ENCODE results near the gene VWA8.
A peak's percentile ranks its signal among the peaks of the same experiment; 100 is the strongest.
"Not testable (repeated sequence)": the region's sequence is repeated elsewhere in the genome, so short reads cannot be mapped to it uniquely, and the experiment has no call there.

Gene VWA8

DNA sequence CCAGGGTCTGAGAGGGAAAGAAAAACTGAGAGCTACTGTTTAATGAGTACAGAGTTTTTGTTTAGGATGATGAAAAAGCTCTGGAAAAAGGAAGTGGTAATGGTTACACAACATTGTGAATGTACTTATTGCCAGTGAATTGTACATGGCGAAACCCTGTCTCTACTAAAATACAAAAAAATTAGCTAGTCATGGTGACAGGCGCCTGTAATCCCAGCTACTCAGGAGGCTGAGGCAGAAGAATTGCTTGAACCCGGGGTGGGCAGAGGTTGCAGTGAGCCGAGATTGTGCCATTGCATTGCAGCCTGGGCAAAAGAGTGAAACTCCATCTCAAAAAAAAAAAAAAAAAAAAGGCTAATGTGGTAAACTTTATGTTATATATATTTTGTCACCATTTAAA is 96.3 kb downstream of the VWA8 start:
- no peak overlapping the region for H3K27ac ChIP-seq
- no peak for DNase-seq (ENCODE audit: low read depth, low spot score)

- not testable (repeated sequence) for DNase-seq (ENCODE audit: low read depth, low spot score); H3K27ac ChIP-seq
Measured at GRCh38 chr13:41862659-41863058, 98.2 kb downstream of the VWA8 start.

DNA sequence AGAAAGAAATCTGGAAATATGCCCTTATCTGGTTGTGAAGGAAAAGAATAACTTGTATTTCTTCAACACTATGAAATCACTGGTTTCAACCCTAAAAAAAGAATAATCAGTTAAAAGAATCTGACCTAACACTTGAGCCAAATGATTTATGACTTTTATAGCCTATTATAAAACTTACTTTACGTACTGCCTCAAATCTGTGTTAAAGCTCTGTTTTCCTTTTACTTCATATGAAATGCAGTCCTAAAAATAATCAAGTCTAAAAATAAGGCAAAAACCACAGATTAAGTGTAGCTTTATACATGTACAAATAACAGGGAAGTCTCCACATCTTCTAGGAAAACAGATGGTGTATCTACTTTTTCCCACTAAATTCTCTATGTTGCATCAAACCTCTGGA is 101.3 kb downstream of the VWA8 start:
- no peak for DNase-seq (ENCODE audit: low read depth, low spot score)
- no peak overlapping the region for H3K27ac ChIP-seq

DNA sequence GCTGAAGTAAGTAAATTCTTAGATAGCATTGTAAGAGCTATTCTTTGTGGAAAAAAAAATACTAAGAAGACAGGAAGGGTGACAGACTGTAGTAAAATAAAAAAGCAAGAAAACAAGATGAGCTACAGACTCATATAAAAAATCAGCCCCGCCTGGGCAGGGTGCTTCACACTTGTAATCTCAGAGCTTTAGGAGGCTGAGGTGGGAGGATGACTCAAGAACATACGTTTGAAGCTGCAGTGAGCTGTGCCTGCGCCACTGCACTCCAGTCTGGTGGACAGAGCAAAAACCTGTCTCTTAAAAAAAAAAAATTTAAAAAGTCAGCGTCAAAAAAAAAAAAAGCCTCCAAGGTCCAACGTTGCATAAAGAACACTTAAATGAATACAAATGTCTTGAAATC is 102.1 kb downstream of the VWA8 start:
- DNase-seq (ENCODE audit: low read depth, low spot score): no peak
- no peak overlapping the region for H3K27ac ChIP-seq

DNA sequence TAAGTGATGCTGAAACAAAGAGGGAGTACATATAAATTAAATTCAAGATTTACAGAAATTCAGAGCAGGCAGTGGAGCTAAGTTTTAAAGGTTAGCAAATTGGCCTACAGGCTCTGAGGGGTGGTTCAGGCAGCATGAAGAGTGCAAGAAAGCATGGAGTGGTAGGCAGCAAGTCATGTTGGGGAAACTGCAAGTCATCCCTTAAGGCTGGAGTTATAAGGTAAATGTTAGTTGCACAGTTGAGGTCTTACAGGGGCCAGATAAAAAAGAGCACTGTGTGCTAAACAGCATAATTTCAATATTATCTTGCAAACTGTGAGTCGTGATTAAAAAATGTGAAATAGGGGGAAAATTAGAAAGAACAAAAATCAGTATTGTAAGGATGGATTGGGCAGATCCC is 106.2 kb downstream of the VWA8 start:
- no peak for DNase-seq (ENCODE audit: low read depth, low spot score)
- no peak overlapping the region for H3K27ac ChIP-seq

DNA sequence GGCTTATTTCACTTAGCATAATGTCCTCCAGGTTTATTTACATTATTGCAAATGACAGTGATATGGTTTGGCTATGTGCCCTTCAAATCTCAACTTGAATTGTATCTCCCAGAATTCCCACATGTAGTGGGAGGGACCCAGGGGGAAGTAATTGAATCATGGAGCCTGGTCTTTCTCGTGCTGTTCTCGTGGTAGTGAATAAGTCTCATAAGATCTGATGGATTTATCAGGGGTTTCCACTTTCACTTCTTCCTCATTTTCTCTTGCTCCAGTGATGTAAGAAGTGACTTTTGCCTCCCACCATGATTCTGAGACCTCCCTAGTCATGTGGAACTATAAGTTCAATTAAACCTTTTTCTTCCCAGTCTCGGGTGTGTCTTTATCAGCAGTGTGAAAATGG is 109.6 kb downstream of the VWA8 start:
- DNase-seq (ENCODE audit: low read depth, low spot score): no peak

DNA sequence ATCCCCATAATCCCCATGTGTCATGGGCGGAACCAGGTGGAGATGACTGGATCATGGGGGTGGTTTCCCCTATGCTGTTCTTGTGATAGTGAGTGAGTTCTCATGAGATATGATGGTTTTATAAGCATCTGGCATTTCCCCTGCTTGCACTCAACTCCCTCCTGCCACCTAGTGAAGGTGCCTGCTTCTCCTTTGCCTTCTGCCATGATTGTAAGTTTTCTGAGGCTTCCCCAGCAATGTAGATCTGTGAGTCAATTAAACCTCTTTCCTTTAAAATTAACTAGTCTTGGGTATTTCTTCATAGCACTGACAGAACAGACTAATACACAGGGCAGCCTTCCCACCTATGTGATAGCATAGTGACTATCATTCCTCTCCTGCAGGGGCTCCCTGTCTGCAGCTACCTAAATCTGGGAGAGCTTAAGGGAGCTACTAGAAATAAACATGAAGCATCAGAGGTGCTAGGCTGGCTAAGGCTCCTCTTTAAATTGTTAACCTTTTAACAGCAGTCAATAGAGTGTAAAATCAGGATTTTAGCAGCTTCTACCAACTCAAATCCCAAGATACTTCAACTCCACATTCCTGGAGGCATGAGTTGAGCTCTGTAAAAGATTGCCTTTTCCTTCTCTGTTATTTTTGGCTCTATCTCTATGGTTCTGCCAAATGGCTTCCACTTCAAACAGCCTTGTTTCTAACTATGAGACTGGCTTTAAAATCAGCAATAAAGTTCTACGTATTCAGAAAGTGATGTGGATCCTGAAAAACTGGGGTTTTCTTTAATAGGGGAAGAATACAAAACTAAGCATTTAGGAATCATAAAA is 112.3 kb downstream of the VWA8 start:
- H3K27ac ChIP-seq: no peak overlapping the region
- no peak for DNase-seq (ENCODE audit: low read depth, low spot score)

More for the DNA sequence above, 109.6 kb downstream of the VWA8 start:
- H3K27ac ChIP-seq: no peak overlapping the region

DNA sequence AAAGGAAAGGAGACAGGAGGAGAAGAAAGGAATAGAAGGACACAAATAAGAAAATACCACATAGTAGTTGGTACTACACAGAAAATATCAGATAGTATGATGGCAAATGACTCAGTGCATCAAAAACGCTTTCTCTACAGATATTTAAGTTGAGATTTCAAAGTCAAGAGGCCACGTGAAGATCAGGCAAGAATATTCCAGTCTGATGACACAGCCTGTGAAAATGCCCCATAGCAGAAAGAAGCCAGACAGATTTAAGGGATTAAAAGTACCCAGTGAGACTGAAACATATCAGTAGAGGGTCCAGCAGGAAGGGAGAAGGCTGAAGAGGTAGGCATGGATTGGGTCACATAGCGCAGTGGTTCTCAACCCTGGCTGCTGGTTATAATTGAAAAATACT is 113.7 kb downstream of the VWA8 start:
- H3K27ac ChIP-seq: no peak overlapping the region
- DNase-seq (ENCODE audit: low read depth, low spot score): no peak

DNA sequence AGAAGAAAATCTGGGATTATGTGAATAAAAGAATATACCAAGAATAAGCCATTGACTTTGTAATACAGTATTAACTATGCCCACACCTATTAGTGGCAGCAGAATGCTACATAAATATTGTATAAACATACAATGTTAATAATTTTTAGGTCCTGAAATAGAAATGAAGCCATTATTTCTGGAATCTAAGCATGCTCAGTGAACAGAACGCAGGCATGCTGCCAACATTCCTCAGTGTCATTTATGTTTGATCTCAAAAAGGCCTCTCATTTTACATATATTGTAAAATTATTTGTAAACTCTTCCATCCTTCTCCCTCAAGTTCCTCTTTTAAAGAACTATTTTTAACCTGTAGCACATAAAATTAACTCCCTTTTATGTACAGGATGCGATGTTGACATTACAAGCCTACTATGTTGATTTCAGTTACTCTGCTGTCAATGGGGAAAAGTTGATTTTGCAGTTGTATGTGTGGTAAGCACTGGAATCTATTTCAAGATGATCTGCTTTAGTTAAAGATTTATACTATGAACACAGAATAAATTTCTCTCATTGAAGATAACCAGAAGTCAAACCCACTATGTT is 118.8 kb downstream of the VWA8 start:
- H3K27ac ChIP-seq: no peak overlapping the region
- DNase-seq (ENCODE audit: low read depth, low spot score): no peak

- no peak overlapping the region for H3K27ac ChIP-seq
Measured at GRCh38 chr13:41837629-41838028, 123.3 kb downstream of the VWA8 start.

GRCh38 chr13:41835871-41836270 is 125.0 kb downstream of the VWA8 start:
- no peak overlapping the region for H3K27ac ChIP-seq
- no peak for DNase-seq (ENCODE audit: low read depth, low spot score)

More at GRCh38 chr13:41837629-41838028, 123.3 kb downstream of the VWA8 start:
- no peak for DNase-seq (ENCODE audit: low read depth, low spot score)

GRCh38 chr13:41834697-41835096 is 126.2 kb downstream of the VWA8 start:
- DNase-seq (ENCODE audit: low read depth, low spot score); H3K27ac ChIP-seq: not testable (repeated sequence)

GRCh38 chr13:41833831-41834230 is 127.1 kb downstream of the VWA8 start:
- DNase-seq (ENCODE audit: low read depth, low spot score): no peak
- no peak overlapping the region for H3K27ac ChIP-seq

GRCh38 chr13:41833201-41833600 is 127.7 kb downstream of the VWA8 start:
- DNase-seq (ENCODE audit: low read depth, low spot score): no peak
- no peak overlapping the region for H3K27ac ChIP-seq

DNA sequence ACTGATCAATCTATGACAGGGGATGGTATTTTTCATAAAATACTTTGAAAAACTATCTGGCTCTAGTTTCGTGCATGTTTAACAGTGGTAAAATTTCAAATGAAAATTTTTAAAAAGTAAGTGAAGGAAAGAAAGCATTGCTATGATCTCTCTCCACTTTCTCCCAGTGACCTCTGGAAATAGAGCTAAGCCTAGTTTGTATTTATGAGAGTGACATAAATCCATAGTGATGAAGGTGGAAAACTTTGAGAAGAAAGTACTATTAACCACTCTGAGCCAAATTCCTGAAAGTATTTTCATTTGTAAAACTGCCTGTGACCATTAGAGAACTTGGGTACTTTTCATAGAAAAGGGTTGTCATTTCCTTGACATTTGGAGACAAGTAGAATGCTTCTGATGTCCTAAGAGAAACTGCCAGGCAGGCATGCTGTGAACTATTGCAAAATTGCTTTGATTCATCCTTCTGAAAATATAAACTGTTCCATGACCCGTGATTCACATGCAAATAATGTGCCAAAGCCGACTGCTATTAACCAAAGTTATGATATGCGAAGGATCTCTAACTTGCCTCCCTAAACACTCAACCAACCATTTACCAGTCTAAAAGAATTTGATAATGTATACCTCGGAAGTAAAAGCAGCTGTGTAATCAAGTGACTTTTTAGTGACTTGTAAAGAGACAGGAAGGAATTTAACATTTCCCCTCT is 133.2 kb downstream of the VWA8 start:
- peak; percentile 45 for DNase-seq (ENCODE audit: low read depth, low spot score)
- H3K27ac ChIP-seq: peak overlapping the region; percentile 46

DNA sequence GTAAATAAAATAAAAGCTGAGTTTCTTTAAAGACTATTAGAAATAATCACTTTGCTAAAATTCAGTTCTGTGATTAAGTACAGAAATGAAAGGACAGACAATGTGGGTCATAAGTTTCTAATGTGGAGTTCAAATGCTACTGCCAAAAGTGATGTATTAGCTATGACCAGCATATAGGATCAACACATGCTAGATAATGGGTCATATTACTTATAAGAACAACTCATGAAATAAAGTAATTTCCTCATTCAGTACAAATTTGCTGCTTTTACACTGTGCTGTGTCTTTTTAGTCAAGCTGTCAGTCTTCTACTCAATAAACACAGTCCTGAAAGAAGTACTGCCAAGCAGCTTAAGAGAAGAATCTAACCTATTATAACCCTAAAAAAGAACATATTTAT is 135.2 kb downstream of the VWA8 start:
- no peak for DNase-seq (ENCODE audit: low read depth, low spot score)

GRCh38 chr13:41823476-41823875 is 137.4 kb downstream of the VWA8 start:
- H3K27ac ChIP-seq: no peak overlapping the region
- no peak for DNase-seq (ENCODE audit: low read depth, low spot score)

More for the DNA sequence above, 135.2 kb downstream of the VWA8 start:
- no peak overlapping the region for H3K27ac ChIP-seq

- no peak overlapping the region for H3K27ac ChIP-seq
- DNase-seq (ENCODE audit: low read depth, low spot score): no peak
Measured at GRCh38 chr13:41822560-41822959, 138.3 kb downstream of the VWA8 start.

GRCh38 chr13:41821238-41821594 is 139.7 kb downstream of the VWA8 start:
- no peak overlapping the region for H3K27ac ChIP-seq
- no peak for DNase-seq (ENCODE audit: low read depth, low spot score)

GRCh38 chr13:41820581-41821237 is 140.2 kb downstream of the VWA8 start:
- no peak for DNase-seq (ENCODE audit: low read depth, low spot score)
- H3K27ac ChIP-seq: no peak overlapping the region

DNA sequence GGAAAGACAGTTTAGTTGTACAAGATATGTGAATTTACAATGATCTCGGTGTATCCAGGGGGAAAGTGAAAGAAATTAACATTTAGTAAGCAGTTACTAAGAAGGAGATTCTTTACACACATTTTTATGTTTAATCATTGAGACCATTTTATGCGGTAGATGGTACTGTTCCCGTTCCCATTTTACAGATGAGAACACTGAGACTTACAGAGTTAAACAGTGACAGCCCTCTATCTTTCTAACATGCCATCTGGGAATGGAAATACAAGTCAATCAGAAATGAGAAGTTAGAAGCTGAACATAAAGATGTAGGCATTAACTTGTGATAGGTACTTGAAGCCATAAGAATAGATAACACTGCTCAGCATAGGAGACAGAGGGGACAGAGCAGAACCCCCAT is 144.9 kb downstream of the VWA8 start:
- H3K27ac ChIP-seq: no peak overlapping the region
- DNase-seq (ENCODE audit: low read depth, low spot score): no peak

All from epithelial cell of prostate (primary cell).